H1 (cell line): Measurements from ENCODE around the gene EXOC2. TPM values are rescaled to one million over a fixed set of nuclear protein-coding genes. Genes with fewer than 3 reads are reported as not detected.

Experiments used
- CHD7 ChIP-seq: fragments of 300-600 bp; sonication (generic); IDR thresholded peaks from 2 replicates; pipeline ENCODE4 v1.7.1; 2012; ENCODE audit warnings: low read length, moderate library complexity, mild to moderate bottlenecking, inconsistent platforms; ENCODE audit not compliant: insufficient replicate concordance
- CTBP2 ChIP-seq: IDR thresholded peaks from 2 replicates; pipeline ENCODE4 v1.7.0; 2011; ENCODE audit warnings: borderline replicate concordance, mild to moderate bottlenecking, moderate library complexity, mixed read lengths, low read length; ENCODE audit not compliant: insufficient read depth, insufficient read length
- KDM1A ChIP-seq: fragments of 200-600, 300-600 bp; sonication (generic); IDR thresholded peaks from 2 replicates; pipeline ENCODE4 v1.7.1; 2016; ENCODE audit warnings: mild to moderate bottlenecking, low read length, borderline replicate concordance
- NRF1 ChIP-seq: IDR thresholded peaks from 2 replicates; pipeline ENCODE4 v1.6.1; 2011; ENCODE audit warnings: mild to moderate bottlenecking, low read depth, low read length, improper control_type of control experiment
- RAD21 ChIP-seq, 2 experiments: IDR thresholded peaks in 1 of 2; conservative IDR thresholded peaks in 1 of 2; 2 replicates each; pipeline ENCODE4 v1.6.1; 2011; ENCODE audit warnings: low read depth in 2 of 2, low read length in 2 of 2, improper control_type of control experiment in 1 of 2, inconsistent platforms in 1 of 2, mild to moderate bottlenecking in 1 of 2, moderate library complexity in 1 of 2
- RBBP5 ChIP-seq: IDR thresholded peaks from 2 replicates; pipeline ENCODE4 v1.7.1; 2012; ENCODE audit warnings: low read depth, mild to moderate bottlenecking, inconsistent platforms, low read length, moderate library complexity, borderline replicate concordance
- USF2 ChIP-seq: IDR thresholded peaks from 2 replicates; pipeline ENCODE4 v1.6.1; 2011; ENCODE audit warnings: low read length, improper control_type of control experiment
- polyA plus RNA-seq, 7 experiments: library from polyadenylated mRNA; depleted of rRNA in 3 of 7; stranded (reverse) in 5 of 7; unstranded in 2 of 7; fragments of >200 nt in 5 of 7; fragments of 200-250 nt in 2 of 7; gene quantifications; 1 replicate in 5 of 7; 2 replicates in 1 of 7; 4 replicates in 1 of 7; pipeline versions ENCODE4 v1.2.1 to v1.2.3, GENCODE V29; 2011 to 2013; ENCODE audit warnings: missing spikeins in 2 of 7, mixed read lengths in 2 of 7
- total RNA-seq: library from RNA; stranded (reverse); fragmentation: NEBNext Ultra II Directional; extraction: Animal tissue kit (Norgen Biotek cat#: 25700); gene quantifications from 2 replicates; pipeline ENCODE4 v1.2.1, GENCODE V29; 2021

EXOC2 gene
- total and polyA plus RNA-seq, 2 of the 8 experiments (the other 6 are each of a cell fraction or from before 2014, with no cell fraction given), result 25.5 to 44.4 TPM

GRCh38 chr6:709471-710056 is 16.6 kb upstream of the EXOC2 start (continued):
- TF ChIP-seq CHD7 (no peak), CTBP2 (no peak), NRF1 (no peak), USF2 (no peak), KDM1A (no peak), RBBP5 (no peak), RAD21 (IDR thresholded peaks at IDR 0.05 in 1 of 2, conservative IDR thresholded peaks at IDR 0.05 in 1 of 2; ENCODE audit: low read depth in 2 of 2, low read length in 2 of 2) (no peak)
